LoVo (cell line): Measurements from ENCODE around the gene ZHX3.

Experiments used
- DNase-seq: peaks from one replicate; pipeline ENCODE4 v3.0.0-alpha.2; 2016; ENCODE audit warnings: low spot score

ZHX3 gene

DNA sequence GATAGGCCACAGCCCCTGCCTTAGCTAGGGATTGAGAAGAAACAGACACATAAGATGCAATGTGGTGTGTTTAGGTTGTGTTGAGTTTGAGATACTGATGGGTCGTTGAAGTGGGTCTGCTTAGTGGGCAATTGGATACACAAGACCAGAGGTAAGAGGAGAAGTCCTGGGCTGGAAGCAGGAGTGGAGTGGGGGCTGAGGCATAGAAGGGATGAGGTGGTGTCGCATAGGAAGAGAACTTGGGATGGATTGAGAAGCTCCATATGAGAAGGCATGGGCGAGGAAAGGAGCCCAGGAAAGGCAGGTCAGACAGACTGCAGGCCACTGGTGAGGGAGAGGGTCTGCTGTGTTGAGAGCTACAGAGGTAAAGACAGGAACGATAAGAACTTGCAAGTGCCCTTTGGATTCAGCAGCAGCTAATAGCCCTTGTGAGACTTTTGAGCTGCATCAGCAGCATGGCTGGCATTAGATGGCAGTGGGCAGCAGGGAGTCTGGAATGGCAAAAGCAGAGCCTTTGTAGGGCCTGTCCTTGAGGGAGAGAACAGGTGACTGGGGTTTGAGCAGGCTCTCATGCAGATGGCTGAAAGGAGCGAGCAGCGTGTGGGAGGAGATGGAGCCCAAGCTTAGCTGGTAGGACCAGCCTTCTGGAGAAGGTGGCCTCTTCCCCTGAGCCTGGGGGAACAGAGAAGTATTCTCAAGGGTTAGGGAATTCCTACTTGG is 147.0 kb downstream of the ZHX3 start:
- DNase-seq: no peak

DNA sequence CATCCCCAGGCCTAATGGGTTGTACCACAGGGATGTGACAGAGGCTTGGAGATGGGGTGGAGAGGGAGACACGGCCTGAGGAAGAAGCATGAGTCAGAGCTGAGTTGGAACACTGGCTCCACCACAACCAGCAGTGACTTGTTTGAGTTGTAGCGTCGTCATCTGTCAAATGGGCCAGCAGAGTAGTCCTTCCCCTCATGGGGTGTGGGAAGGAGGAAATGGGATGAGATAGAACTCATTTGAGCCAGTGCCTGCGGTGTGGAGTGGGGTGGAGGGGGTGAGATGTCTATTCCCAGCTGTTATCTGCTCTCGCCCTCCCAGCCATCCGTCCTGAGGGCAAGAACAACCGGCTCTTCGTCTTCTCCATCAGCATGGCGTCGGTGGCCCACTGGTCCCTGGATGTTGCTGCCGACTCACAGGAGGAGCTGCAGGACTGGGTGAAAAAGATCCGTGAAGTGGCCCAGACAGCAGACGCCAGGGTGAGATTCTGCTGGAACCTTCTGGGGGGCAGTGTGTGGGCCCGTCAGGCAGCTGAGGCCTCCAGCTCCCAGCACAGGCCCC is 147.7 kb downstream of the ZHX3 start:
- DNase-seq: no peak

DNA sequence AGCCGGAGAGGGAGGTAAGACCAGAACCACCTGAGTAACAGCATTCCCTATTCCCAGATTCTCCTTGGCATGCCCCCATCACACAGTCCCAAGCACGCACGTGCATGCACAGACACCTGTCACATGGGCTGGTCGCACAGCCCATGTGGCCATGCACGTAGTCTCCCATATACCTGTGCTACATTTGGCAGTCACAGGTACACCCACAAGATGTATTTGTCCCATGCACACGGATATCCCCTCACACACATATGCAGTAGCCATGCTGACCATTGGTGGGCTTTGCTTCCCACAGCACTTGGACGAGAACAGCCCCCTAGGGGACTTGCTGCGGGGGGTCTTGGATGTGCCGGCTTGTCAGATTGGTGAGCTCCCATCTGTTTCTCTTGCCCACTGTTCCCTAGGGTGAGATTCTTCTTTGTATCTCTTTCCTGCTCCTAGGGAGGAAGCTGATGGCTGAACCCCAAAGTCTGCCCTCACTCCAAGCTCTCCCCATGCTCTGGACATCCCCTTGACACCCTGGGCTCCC is 148.3 kb downstream of the ZHX3 start:
- DNase-seq: no peak

DNA sequence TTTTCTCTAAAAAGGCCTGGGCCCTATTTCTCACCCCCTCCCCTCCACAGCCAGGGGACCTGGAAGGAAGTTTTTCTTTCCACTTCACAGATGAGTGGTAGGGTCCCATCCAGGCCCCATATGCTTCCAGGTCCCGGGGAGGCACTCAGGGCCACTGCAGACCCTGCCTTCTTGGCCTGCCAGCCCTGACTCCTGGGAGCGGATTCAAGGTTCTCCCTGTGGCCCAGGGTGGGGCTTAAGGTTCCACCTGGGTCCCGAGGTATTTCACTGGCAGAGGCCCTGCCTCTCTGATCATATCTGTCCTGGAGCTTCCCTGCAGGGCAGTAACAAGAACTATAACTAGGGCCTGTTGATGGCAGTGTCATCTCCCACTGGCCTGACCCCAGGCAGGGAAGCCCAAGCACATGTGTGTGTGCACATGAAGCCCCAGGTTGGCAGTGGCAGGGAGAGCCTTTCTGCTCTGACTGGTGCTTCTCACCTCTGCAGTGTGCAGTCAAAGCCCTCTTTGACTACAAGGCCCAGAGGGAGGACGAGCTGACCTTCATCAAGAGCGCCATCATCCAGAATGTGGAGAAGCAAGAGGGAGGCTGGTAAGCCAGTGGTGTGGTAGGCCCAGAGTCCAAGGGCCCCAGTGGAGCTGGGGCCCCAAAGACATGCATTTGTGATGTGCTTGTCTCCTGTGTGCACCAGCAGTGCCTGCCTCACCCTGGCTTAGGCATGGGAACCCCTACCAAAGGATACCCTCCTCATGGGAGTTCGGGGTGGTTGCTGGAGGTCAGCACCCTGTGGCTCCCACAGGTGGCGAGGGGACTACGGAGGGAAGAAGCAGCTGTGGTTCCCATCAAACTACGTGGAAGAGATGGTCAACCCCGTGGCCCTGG is 149.0 kb downstream of the ZHX3 start:
- no peak for DNase-seq

GRCh38 chr20:41167481-41168253 is 149.9 kb downstream of the ZHX3 start:
- no peak for DNase-seq

- no peak for DNase-seq
These were observed 150.4 kb downstream of the ZHX3 start for GRCh38 chr20:41167118-41167470.

- DNase-seq: no peak
These were observed 151.1 kb downstream of the ZHX3 start for GRCh38 chr20:41166201-41167117.

DNA sequence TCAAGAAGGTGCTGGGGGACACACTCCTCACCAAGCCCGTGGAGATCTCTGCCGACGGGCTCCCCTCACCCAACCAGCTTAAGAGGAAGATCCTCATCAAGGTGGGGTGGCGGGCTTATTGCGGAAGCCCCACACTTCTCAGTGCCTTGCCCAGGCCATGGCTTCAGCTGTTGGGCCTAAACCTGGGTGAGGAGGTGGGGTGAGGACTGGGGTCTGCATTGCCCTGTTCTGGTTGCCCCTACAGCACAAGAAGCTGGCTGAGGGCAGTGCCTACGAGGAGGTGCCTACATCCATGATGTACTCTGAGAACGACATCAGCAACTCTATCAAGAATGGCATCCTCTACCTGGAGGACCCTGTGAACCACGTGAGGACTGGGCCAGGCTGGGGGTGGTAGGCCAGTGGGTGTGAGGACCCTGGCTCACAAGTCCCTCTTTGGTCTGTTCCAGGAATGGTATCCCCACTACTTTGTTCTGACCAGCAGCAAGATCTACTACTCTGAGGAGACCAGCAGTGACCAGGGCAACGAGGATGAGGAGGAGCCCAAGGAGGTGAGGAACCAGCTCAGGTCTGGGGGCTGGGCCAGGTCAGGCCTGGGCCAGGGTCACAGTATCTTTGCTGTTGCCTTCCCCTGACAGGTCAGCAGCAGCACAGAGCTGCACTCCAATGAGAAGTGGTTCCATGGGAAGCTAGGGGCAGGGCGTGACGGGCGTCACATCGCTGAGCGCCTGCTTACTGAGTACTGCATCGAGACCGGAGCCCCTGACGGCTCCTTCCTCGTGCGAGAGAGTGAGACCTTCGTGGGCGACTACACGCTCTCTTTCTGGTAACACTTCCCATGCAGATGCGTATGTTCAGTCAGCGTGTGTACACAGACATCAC is 152.3 kb downstream of the ZHX3 start:
- no peak for DNase-seq

- no peak for DNase-seq
These were observed 153.7 kb downstream of the ZHX3 start for GRCh38 chr20:41163821-41164220.

DNA sequence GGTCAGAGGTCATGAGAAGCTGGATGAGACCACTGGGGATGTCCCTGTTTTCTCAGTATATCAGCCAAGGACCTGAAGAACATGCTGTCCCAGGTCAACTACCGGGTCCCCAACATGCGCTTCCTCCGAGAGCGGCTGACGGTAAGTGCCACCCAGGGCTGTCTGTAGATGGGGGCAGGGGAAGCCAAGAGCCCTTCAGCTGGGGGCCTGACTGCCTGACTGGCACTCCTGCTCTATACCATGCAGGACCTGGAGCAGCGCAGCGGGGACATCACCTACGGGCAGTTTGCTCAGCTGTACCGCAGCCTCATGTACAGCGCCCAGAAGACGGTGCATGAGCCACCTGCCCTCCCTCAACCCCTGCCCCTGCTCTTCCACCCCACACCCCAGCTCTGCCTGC is 155.1 kb downstream of the ZHX3 start:
- DNase-seq: no peak

DNA sequence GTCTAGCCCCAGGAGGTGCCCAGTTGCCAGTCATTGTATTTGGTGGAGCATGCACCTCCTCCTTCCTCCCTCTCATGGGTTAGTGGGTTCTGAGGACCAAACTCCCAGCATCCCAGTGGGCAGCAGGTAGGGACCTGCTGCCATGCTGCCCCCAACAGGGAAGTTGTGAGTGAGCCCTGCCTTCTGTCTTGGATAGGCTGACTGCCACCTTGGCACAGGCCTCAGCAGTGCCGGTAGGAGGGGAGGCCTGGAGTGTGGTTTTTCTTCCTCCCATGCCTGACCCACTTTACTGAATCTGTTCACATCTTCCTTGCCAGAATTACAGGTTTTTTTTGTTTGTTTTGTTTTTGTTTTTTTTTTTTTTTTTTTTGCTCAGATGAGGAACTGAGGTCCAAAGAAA is 155.6 kb downstream of the ZHX3 start:
- no peak for DNase-seq

DNA sequence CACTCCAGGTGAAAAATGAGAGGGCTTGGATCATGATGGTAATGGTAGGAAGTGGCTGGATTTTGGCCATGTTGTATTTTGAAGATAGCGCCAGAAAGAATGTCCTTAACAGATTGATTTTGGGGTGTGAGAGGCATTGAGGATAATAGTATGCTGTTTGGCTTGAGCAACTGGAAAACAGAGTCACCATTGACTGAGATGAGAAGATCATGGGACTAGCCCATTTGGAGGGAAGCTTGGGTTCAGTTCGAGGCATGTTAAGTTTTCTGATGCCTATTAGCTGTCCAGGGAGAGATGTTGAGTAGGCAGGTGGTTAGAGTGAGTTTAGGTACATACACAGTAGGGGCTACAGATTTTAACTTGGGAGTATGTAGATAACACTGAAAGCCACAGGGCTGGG is 156.8 kb downstream of the ZHX3 start:
- no peak for DNase-seq

GRCh38 chr20:41159547-41159946 is 158.0 kb downstream of the ZHX3 start:
- DNase-seq: no peak

DNA sequence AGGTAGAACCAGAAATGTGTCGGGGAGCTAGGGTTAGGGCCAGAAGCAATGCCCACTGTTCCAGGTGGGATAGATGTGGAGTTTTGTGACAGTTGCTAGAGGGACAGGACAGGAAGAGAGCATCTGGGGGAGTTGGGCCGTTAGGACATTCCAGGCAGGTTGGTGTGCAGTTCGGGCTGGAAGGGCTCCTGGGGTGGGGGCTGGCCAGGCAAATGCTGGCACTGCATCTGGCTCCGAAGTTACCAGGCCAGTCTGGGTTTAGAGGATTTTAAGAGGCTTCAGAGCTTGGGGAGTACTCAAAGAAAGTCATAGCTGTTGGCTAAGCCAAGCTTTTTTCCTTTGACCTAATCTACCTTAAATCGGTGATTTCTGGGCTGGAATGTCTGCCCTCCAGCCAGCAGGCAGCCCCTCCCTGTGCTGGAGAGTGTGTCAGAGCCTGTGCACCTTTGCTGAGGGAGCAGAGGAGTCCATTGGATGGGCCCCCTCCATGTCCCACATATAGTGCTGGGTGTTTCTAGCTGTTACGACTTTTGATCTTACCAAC is 159.4 kb downstream of the ZHX3 start:
- no peak for DNase-seq

GRCh38 chr20:41155261-41155660 is 162.3 kb downstream of the ZHX3 start:
- no peak for DNase-seq

DNA sequence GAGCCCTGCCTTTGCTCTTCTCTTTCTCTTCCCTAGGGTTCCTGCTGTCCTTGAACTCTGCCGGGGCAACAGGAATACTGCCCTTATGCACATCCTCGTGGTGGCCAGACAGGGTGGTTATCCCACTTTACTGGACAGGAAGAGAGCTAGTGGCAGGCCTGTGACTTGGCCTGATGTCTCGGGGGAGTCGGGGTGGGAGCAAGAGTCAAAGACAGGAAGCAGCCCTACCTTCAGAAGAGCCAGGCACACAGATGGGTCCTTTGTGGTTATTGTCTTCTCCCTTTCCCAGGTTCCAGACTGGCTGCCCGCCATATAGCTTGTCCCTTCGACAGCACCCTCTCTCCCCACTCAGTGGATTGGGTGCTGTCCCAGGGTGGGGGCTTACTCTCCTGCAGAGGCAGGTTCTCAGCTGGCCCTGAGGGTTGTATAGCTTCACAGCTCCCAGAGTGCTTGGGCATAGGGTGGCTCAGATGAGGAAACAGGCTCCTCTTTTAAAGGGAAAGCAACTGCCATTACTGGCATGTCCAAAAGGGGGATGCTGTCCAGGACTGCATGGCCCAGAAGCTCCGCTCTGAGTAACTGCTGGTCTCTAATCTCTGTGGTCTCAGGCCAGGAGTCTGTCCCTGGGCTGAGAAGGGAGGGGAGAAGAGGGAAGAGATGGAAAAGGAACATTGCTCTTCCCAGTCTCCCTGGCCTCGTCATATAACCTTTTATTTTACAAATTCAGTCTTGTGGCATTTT is 162.9 kb downstream of the ZHX3 start:
- DNase-seq: no peak

GRCh38 chr20:41152108-41152757 is 165.3 kb downstream of the ZHX3 start:
- DNase-seq: no peak

- DNase-seq: no peak
These were observed 166.2 kb downstream of the ZHX3 start for GRCh38 chr20:41151134-41151869.
